ENCODE results near the gene PPP2R3C.

The PPP2R3C gene

DNA sequence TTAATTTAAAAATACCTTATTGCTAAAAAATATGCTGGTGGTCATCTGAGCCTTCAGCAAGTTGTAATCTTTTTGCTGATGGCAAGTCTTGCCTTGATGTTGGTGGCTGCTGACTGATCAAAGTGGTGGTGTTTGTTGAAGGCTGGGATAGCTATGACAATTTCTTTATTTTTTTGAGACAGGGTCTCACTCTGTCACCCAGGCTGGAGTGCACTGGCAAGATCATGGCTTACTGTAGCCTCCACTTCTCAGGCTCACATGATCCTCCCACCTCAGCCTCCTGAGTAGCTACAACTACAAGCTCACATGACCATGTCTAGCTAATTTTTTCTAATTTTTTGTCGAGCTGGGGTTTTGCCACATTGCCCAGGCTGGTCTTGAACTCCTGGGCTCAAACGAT is 25.4 kb upstream of the PPP2R3C start:
- Histone ChIP-seq H4K20me1 (ENCODE audit: insufficient read depth, low read length, poor library complexity, severe bottlenecking) (no peaks in the 10 kb centered on the region), H3K36me3 (ENCODE audit: insufficient read depth, low read length) (peaks cover 7% of the 10 kb centered on the region), H2AFZ (ENCODE audit: low read length) (no peak overlapping the region), H3F3A (ENCODE audit: low read depth) (no peaks in the 10 kb centered on the region), H3K9ac (ENCODE audit: low read depth, low read length, poor library complexity, severe bottlenecking) (no peak overlapping the region), H3K4me1 (ENCODE audit: insufficient read depth, low read length, poor library complexity, severe bottlenecking) (peaks cover 2% of the 10 kb centered on the region), H3K9me3 (ENCODE audit: insufficient read depth, low read depth, low read length) (no peaks in the 10 kb centered on the region), H3K27me3 (ENCODE audit: insufficient read depth, low read length, poor library complexity, severe bottlenecking) (no peaks in the 10 kb centered on the region), H3K4me3 (ENCODE audit: low read length, poor library complexity, severe bottlenecking) (no peak overlapping the region), H3K4me2 (ENCODE audit: low read depth, low read length, poor library complexity, severe bottlenecking) (no peak overlapping the region), H3K9me2 (replicated peaks; ENCODE audit: low read depth, low read length) (no peaks in the 10 kb centered on the region), H3K79me2 (ENCODE audit: insufficient read depth, low read length) (peaks cover 31% of the 10 kb centered on the region)
- TF ChIP-seq CTCF (conservative IDR thresholded peaks at IDR 0.05; ENCODE audit: low read length) (no peak), EZH2phosphoT487 (IDR thresholded peaks at IDR 0.05; ENCODE audit: borderline replicate concordance) (no peak)

DNA sequence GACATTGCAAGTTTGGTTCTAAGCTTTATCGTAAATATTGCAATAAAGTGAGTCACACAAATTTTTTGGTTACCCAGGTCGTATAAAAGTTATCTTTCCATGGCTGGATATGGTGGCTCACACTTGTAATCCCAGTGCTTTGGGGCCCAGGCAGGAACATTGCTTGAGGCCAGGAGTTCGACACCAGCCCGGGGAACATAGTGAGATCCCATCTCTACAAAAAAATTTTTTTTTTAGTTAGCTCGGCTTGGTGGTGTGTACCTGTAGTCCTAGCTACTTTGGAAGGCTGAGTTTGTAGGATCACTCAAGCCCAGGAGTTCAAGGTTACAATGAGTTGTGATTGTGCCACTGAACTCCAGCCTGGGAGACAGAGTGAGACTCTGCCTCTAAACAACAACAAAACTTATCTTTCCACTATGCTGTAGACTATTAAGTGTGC is 24.9 kb upstream of the PPP2R3C start:
- Histone ChIP-seq H3F3A (ENCODE audit: low read depth) (no peaks in the 10 kb centered on the region), H4K20me1 (ENCODE audit: insufficient read depth, low read length, poor library complexity, severe bottlenecking) (no peaks in the 10 kb centered on the region), H3K4me2 (ENCODE audit: low read depth, low read length, poor library complexity, severe bottlenecking) (no peak overlapping the region), H3K4me3 (ENCODE audit: low read length, poor library complexity, severe bottlenecking) (no peak overlapping the region), H3K27me3 (ENCODE audit: insufficient read depth, low read length, poor library complexity, severe bottlenecking) (no peaks in the 10 kb centered on the region), H3K9me2 (replicated peaks; ENCODE audit: low read depth, low read length) (no peaks in the 10 kb centered on the region), H3K9me3 (ENCODE audit: insufficient read depth, low read depth, low read length) (no peaks in the 10 kb centered on the region), H3K4me1 (ENCODE audit: insufficient read depth, low read length, poor library complexity, severe bottlenecking) (peaks cover 2% of the 10 kb centered on the region), H2AFZ (ENCODE audit: low read length) (no peak overlapping the region), H3K9ac (ENCODE audit: low read depth, low read length, poor library complexity, severe bottlenecking) (no peak overlapping the region), H3K79me2 (ENCODE audit: insufficient read depth, low read length) (peaks cover 31% of the 10 kb centered on the region), H3K36me3 (ENCODE audit: insufficient read depth, low read length) (peaks cover 7% of the 10 kb centered on the region)
- TF ChIP-seq CTCF (conservative IDR thresholded peaks at IDR 0.05; ENCODE audit: low read length) (no peak), EZH2phosphoT487 (IDR thresholded peaks at IDR 0.05; ENCODE audit: borderline replicate concordance) (no peak)

DNA sequence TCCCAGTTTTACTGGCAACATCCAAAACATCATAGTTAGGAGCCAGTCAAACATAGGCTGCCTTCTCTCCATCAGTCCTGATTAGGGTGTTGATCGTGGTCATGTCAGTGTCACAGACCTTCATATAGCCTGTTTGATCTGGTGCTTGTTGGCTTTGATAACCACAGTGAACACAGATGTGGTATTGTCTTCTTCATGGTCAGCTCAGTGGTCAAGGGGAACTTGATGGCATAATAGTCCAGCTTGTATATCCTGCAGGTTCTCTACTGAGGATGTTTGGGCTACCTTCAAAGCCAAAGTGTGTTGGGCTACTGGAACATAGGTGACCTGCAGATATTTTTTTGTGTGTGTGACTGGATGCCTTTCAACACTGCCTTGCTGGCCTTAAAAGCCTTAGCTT is 22.2 kb upstream of the PPP2R3C start:
- Histone ChIP-seq H3K9me3 (ENCODE audit: insufficient read depth, low read depth, low read length) (no peaks in the 10 kb centered on the region), H3K36me3 (ENCODE audit: insufficient read depth, low read length) (peaks cover 7% of the 10 kb centered on the region), H3K4me3 (ENCODE audit: low read length, poor library complexity, severe bottlenecking) (no peak overlapping the region), H3K79me2 (ENCODE audit: insufficient read depth, low read length) (peaks cover 15% of the 10 kb centered on the region), H2AFZ (ENCODE audit: low read length) (no peak overlapping the region), H3K4me1 (ENCODE audit: insufficient read depth, low read length, poor library complexity, severe bottlenecking) (peaks cover 2% of the 10 kb centered on the region), H3K9ac (ENCODE audit: low read depth, low read length, poor library complexity, severe bottlenecking) (no peak overlapping the region), H3K4me2 (ENCODE audit: low read depth, low read length, poor library complexity, severe bottlenecking) (no peak overlapping the region), H4K20me1 (ENCODE audit: insufficient read depth, low read length, poor library complexity, severe bottlenecking) (peaks cover 4% of the 10 kb centered on the region), H3K27me3 (ENCODE audit: insufficient read depth, low read length, poor library complexity, severe bottlenecking) (no peaks in the 10 kb centered on the region), H3K9me2 (replicated peaks; ENCODE audit: low read depth, low read length) (no peaks in the 10 kb centered on the region), H3F3A (ENCODE audit: low read depth) (no peaks in the 10 kb centered on the region)
- TF ChIP-seq CTCF (conservative IDR thresholded peaks at IDR 0.05; ENCODE audit: low read length) (no peak), EZH2phosphoT487 (IDR thresholded peaks at IDR 0.05; ENCODE audit: borderline replicate concordance) (no peak)

Measured in Loucy (cell line).